GM12872 (cell line): ENCODE data around the gene RUNX1.

Experiments
- CTCF ChIP-seq: IDR thresholded peaks from 3 replicates; pipeline ENCODE4 v1.5.1; 2011; ENCODE audit warnings: low read depth, mild to moderate bottlenecking, low read length, moderate library complexity; ENCODE audit not compliant: insufficient read depth

RUNX1 gene

DNA sequence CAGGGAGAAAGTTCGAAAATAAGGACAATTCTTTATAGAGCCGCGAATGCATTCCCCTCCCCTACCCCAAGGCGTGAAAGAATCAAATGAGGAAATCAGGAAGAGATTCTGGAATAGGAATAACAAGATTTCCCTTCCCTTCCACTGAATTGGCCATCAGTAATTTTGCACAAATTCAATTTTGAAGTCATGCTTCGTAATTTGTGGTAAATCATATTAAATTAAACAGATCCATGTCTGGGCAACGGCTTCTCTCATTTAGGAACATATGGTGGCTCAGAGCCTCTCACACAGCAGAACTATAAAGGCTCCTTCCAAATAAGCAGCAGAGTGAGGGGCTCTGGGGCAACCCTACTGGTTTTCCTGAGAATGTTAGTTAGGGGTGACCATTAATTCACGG lies 227.4 kb downstream of the RUNX1 start:
- TF ChIP-seq CTCF, result no peak

DNA sequence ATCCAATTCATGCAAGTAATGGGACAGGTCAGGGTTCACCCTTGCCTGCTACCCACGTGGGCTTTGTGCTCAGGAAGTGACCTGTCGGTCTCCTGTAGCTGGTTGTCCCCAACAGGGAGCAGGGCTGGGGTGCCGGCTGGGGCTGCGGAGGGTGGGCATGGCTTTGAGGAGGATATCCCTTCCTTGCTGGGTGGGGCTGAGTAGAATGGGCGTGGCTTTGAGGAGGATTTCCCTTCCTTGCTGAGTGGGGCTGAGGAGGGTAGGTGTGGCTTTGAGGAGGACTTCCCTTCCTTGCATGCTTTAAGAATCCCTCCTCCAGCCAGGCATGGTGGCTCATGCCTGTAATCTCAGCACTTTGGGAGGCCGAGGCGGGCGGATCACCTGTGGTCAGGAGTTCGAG lies 229.1 kb downstream of the RUNX1 start:
- TF ChIP-seq CTCF, result no peak

DNA sequence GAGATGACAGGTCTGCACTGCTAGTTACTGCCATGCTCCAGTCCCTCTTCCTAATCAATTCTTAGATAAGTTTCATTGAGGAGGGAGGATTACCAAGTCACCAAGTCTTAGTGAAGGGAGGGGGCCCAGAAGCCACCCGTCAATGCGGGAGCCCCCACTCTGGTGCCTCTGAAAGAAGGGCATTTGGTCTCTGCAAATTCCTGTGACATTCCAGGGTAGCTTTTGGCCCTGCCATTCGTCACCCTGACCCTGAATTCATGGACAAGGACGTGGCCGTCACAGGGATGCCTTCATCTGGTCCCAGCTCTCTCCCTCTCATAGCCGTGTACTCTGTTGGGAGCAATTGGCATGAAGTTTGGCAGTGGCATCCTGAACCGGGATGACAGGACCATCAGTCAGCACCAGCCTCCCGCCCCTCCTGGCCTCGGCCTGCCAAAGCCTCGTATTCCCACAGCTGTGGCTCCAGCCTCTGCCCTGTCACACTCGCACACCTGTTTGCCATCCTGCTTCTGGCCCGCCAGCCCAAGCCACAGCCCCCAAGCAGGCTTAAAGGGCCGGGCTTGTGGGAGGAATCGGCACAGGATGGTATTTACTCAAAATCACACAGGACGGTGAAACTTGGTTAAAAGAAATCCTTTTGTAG lies 229.6 kb downstream of the RUNX1 start:
- TF ChIP-seq CTCF, result no peak

DNA sequence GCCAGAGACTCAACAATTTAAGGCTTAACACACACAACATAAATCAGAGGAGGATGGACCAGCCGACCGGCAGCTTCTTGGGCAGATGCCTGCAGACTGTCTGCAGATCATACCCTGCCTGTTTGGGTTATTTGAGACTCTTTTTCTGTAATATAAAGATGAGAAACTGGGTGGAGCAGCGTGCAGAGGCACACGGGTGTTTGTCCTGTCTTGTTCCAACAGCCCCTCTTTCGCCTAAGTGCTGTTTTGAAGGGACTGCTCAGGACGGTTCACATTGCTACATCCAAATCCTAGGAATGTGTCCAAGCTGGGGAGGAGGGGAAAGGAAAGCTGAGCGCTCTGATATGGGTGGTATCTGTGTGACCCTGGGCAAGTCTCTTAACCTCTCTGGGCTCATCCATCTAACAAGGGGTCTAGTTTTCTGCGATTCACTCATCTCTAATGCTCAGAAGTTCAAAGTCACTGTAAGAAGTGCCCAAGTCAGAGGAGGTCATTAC lies 230.4 kb downstream of the RUNX1 start:
- TF ChIP-seq CTCF, result no peak

DNA sequence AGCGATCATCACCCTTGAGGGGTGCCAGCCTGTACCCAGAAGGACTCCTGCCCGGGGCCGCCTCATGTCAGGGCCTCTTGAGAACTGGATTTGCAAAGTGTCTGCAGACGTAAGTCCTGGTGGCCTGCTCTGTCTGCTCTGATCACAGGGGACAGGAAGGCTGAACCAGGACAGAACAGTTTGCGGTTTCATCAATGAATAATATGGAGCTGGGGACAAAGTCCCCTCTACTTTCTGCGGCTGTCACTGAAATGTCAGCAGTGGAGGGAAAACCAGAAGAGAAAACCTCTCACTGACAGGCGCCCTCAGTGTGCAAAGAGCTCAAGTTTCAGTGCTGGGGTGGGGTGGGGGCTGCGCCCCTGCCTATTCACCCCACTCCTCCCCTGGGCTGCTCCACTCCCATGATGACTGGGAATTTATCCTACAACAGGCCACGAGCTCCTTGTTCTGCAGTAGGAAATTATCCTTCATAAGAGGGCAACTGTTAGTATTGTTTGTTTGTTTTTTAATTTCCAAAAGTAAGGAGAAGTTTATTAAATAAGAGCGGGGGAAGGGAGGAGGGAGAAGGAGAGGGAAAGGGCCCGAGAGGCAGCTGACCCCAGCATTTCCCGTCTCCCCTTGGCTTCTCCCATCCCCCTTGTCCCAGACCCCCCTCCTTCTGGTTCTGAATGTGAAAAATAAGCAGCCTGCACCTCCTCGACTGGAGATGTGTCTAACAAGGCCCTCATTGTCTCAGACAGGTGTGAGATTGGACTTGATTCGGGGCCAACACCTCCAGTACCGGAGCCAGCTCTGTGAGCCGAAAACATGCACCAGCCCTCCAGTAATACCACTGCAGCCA lies 231.1 kb downstream of the RUNX1 start:
- no peak for TF ChIP-seq CTCF

GRCh38 chr21:34815831-34816705 lies 233.0 kb downstream of the RUNX1 start:
- no peak for TF ChIP-seq CTCF

- no peak for TF ChIP-seq CTCF
Observed at GRCh38 chr21:34814529-34814951, 234.6 kb downstream of the RUNX1 start.
